SIG-M5 (cell line): ENCODE results near the gene KLK15.

Experiments used
- DNase-seq: peaks from one replicate; lab custom pipeline; 2025; lab: John Stamatoyannopoulos, UW

The KLK15 gene

DNA sequence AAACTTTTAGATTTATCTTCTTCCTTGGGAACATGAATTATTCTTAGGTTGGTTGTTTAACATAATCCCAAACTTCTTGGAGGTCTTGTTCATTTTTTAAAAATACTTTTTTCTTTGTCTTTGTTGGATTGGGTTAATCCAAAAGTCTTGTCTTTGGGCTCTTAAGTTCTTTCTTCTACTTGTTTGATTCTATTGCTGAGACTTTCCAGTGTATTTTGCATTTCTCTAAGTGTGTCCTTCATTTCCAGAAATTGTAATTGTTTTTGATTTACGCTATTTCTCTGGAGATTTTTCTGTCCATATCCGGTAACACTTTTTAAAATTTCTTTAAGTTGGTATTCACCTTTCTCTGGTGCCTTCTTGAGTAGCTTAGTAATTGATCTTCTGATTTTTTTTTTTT is 9.8 kb upstream of the KLK15 start:
- no peak for DNase-seq

DNA sequence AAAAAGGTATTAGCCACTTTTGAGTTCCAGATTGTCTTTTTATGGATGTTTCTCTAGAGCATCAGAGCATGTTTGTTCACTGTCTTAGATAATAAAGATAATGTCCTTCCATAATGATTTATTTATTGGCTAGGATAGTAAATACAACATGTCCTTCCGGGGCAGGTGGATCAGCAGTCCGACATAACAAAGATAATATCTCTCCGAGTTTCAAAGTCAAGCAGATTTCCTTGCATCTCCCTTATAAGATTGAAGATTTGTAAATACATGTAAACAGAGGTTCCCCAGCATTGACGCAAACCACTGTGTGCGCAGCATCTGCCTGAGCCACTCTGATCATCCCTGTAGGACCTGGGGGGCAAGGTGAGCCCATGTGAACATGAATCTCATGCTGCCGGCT is 8.8 kb upstream of the KLK15 start:
- no peak for DNase-seq

DNA sequence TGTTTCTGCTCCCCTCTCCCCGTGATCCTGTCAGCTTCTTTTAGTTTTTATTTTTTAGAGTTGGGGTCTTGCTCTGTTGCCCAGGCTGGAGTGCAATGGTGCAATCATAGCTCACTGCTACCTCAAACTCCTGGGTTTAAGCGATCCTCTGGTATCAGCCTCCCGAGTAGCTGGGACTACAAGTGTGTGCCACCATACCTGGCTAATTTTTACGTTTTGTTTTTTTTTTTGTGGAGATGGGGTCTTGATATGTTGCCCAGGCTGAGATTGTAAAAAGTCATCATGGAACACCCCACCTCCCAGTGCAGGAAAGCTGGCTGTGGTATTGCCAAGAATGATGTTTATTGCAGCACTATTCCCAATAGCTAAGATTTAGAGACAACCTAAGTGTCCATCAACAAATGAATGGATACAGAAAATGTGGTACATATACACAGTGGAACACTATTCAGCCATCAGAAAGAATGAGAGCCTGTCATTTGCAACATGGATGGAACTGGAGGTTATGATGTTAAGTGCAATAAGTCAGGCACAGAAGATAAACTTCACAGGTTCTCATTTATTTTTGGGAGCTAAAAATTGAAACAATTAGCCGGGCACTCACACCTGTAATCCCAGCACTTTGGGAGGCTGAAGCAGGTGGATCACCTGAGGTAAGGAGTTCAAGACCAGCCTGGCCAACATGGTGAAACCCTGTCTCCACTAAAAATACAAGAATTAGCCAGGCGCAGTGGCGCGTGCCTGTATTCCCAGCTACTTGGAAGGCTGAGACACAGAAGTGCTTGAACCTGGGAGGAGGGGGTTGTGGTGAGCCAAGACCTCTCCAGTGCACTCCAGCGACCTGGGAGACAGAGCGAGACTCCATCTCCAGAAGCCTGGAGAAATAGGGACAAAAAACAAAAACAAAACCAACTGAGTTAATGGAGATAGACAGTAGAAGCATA is 6.6 kb upstream of the KLK15 start:
- DNase-seq = no peak

- DNase-seq = no peak
These were observed 4.9 kb upstream of the KLK15 start for GRCh38 chr19:50838239-50838638.

DNA sequence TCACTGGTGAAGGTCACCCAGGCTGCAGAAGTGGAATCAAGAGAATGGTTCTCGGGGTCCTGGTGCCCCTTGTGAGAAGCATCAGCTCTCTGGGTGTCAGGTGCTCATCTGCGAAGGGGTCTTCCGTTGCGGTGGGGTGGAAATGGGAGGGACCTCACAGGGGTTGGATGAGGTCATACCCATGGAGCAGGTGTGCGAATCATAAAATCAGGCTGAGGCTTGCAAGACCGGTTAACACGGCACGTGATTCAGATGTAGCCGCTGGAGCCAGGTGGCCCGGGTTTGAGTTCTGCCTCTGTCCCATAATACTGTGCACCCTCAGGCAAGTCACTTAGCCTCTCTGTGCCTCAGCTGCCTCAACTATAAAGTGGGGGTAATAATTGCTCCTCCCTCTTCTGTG is 3.9 kb upstream of the KLK15 start:
- DNase-seq = no peak

GRCh38 chr19:50836543-50837195 is 3.3 kb upstream of the KLK15 start:
- DNase-seq = no peak

- no peak for DNase-seq
These were observed 2.6 kb upstream of the KLK15 start for GRCh38 chr19:50835785-50836542.

DNA sequence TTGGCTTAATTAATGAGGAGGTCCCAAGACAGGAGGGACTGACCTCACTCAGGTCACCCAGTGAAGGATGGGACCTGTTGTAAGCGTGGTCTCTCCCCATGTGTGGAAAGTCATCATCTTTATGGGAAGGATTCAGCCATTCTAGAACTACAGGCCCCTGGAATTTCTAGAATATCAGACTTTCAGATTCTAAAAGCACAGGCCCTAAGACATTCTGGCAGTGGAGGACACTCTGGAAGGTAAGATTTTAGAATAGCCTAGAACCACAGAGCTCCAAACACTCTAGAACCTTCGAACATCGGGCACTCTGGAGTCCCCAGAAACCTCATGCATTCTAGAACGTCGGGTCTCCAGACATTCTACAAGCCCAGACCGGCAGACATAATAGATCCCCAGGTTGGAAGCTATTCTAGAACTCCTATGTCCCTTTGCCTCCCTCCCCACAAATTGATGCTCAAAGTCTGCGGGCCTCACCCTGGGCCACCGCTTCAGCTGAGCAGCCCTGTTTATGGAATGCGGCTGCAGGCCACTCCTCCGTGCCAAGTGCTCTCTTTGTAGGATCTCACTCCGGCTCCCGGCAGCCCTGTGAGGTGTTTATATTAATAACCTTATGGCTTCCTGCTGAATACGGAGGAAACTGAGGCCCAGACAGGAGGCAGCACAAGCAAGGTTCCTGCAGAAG is 1.9 kb upstream of the KLK15 start:
- DNase-seq = no peak

DNA sequence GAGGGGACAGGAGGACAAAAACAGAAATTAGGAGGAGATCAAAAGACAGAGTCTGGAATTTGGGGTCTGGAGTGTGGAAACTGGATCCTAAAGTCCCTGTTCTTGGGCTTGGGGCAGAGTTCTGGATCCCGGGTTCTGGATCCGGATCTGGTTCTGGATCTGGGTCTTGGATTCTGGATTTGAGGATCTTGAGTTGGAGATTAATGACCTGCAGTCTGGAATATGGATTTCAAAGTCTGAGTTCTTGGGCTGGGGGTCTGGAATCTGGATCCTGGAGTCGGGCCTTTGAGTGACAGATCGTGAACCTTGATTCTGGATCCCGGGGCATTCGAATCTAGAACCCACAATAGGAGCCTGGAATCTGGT is 411 bp upstream of the KLK15 start:
- DNase-seq = no peak

DNA sequence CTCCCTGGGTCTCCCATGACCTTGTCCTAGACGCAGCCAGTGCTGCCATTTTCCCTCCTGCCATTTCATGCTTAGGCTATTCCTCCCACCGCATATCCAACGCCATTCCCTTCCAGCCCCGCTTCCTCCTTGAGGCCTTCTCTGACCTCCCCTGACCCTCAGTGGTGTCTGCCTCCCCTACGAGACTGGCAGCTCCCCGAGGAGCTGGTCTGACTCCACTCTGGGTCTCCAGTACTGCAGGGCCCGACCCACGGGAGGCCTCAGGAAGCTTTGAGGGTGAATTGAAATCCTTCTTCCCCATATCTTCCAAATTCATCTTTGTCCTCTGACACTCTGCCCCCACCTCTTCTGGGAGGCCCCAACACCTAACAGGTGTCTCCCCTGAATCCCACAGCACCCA is 708 bp downstream of the KLK15 start:
- DNase-seq = no peak

DNA sequence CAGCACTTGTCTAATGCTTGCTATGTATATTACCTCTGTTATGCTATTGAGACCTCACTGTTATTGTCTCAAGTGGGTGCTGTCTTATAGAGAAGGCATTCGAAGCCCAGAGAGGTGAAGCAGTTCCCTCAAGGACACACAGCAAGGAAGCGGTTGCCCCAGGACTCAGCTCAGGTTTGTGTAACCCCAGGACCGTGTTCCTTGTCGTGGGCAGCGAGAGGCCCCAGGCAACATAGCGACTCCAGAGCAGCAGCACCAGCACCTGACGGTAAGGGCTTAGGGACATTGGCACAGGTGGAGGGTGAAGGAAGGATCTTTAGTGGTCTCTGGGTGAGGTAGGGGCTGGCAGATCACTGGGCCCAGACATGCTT is 2.4 kb downstream of the KLK15 start:
- no peak for DNase-seq

DNA sequence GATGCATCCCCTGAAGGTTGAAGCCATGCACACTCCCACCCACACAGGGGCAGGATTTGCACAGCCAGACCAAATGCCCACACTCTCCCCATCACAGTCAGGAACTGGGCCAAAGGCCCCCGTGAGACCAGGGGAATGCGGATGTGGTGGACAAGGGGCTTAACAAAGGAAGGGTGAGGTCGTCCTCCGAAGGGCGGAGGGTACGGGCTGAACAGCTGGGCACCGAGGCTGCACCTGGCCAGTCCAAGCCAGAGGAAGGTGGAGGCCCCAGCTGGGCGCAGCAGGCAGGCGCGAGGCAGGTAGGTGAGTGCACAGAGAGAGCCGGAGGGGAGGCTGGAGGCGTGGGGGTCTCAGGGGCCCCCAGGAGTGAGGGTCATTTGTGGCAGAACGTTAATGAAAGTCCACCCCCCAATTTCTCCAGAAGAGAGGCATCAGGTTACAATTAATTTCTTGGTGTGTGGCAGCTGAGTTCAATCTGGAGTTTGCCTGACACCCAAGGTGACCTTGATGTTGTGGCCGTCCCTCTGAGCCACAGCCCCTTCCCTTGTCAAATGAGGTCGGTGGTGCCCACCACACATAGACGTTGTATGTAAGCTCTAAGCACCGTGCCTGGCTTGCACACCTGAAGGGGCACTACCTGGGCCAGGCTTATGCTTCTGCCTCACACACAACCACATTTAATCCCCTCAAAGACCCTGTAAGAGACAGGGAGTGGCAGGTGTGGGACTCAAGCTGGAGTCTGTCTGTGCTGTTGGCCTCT is 2.9 kb downstream of the KLK15 start:
- no peak for DNase-seq

- no peak for DNase-seq
These were observed 3.6 kb downstream of the KLK15 start for GRCh38 chr19:50829801-50830200.

DNA sequence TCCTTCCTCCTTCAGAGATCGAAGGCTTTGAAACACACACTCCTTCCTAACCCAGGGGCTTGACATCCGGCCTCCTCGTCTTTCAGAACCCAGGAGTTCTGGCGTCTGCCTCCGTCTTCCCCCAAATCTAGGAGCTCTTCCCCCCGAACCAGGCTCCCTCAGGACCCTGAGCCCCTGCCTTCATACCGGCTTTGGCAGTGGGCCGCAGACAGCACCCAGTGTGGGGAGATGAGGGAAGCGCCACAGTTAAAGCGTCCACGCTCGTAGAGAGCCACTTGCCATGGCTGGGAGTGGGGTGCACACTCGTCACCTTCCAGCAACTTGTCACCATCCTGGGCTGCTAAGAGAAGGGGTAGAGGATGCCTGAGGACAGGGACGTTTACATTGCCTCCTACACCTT is 5.9 kb downstream of the KLK15 start:
- no peak for DNase-seq

DNA sequence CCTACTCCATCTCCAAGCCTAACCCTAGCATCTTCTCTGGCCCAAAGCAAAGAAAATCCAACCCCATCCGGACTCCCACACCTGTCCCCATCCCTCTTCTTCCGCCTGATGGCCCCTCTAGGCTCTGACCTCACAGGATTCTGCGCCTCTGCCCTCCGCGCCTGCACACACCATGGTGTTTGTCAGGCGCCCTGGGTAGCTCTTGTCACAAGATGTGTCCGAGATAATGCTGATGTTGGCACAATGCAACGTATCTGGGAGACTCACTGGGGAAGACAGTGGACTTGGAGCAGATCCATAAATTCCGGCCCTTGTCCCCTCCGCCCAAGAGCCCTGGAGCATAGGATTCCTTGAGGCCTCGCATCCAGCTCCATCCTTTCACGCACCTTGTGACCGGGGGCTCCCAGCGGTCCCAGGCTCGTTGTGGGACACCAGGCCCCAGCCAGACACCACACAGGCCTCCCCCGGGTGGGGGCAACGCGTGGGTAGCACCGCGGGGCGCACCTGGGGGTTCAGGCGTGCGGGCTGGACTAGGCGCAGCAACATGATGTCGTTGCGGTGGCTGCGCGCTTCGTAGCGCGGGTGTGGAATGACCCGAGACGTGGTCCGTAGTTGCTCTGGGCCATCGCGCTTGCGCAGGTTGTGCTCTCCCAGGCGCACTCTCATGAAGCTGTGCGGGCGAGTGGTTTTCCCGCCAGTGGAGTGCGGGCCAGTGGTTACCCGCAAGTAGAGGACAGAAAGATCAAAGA is 6.7 kb downstream of the KLK15 start:
- DNase-seq = no peak

- no peak for DNase-seq
These were observed 9.9 kb downstream of the KLK15 start, which contains the start of gene KLK1 for GRCh38 chr19:50823389-50824042. Gene KLK1, minus strand, starts transcription at chr19:50823787. Its CDS starts 39 bp downstream, at chr19:50823748.

DNA sequence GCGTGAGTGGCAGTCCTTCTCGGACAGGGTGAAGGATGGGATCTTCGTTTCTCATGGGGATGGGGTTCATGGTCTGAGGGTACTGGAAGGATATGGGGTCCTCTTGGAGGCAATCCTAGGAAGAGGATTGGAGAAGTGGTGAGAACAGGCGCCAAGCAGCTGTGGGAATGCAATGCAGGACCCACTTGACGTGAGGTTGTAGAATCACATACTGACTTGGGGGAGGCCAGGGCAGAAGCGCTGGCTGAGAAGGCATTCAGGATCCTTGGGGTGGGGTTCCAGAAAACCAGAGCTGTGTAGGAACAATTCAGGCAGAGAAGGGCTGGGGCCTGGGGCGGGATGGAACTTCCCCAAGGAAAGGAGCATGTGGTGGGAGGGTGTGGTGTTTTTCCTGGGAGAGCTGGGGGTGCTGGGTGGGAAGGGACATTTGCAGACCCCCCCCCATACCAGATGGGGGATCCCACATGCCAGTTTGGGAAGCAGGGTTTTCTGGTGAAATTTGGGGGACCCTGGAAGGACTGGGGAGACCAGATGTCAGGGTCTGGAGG is 10.6 kb downstream of the KLK15 start:
- no peak for DNase-seq

- no peak for DNase-seq
These were observed 11.8 kb downstream of the KLK15 start for GRCh38 chr19:50821622-50822021.

DNA sequence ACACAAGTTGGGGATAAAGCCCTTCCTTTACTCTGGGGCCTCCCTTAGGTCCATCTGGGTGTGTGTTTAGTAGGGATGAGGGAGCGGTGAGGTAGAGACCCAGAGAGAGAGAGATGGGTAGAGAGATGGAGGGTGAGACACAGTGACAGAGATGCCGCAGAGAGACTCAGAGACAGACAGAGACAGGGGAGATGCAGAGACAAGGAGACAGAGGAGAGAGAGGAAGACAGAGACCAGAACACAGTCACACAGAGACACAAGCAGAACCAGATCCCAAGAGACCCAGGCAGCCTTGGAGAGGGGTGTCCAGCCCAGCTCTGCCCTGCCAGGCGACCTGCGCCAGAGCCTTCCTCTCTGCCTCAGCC is 12.1 kb downstream of the KLK15 start:
- DNase-seq = no peak
